ENCODE data around the gene KRT78. TPM values are rescaled to one million over a fixed set of nuclear protein-coding genes. Genes with fewer than 3 reads are reported as not detected.

The KRT78 gene
- polyA plus RNA-seq, 3 donors: not detected

DNA sequence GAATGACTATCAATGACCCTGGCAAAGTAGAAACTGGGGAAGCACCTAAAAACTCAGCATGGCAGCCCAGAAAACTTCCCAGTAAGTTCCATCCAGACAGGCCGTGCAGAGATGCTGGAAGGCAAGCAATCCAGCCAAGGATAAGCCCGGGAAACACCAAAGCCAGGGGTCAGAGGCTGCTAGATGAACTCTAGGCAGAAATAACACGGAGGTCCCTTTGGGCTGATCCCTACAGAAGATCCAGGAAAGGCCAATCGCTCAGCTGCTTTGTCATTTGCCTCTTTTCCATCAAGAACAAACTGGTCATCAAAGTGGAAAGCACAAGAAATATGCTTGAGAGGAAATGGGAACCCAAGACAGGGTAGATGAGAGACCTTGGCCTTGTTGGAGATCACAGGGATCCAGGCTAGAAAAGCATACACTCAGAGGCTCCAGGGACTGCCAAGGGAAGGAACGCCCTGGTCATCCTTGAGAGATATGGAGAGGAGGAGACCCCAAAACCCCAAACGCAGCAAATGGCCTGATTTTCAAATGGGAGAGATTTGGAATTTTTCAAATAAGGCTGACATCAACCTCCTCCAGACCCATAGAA lies 21.2 kb downstream of the KRT78 start:
- 100% methylated on average over 2 of the region's 6 CpGs for WGBS (ENCODE audit: insufficient coverage)
- Histone ChIP-seq H3K9me3 (replicated peaks in 1 of 2; ENCODE audit: control insufficient read depth in 1 of 2, insufficient read depth in 1 of 2, low read length in 2 of 2) (no peaks in the 10 kb centered on the region), H4K20me1 (ENCODE audit: insufficient read depth, low read length) (no peaks in the 10 kb centered on the region), H3K27ac (ENCODE audit: low read depth in 1 of 2, low read length in 2 of 2) (no peak overlapping the region), H3K27me3 (ENCODE audit: control insufficient read depth in 2 of 2, insufficient read depth in 2 of 2, low read length in 2 of 2) (no peaks in the 10 kb centered on the region), H3K79me2 (ENCODE audit: insufficient read depth, low read length) (no peaks in the 10 kb centered on the region), H3K36me3 (replicated peaks in 1 of 2; ENCODE audit: control insufficient read depth in 1 of 2, insufficient read depth in 2 of 2, low read length in 2 of 2) (no peaks in the 10 kb centered on the region), H3K4me2 (replicated peaks; ENCODE audit: extremely low read depth, low read length, poor library complexity, severe bottlenecking) (no peak overlapping the region), H2AFZ (ENCODE audit: insufficient read depth, low read depth, low read length, poor library complexity, severe bottlenecking) (no peak overlapping the region), H3K4me3 (replicated peaks in 1 of 3; ENCODE audit: low read depth in 2 of 3, low read length in 3 of 3) (no peak overlapping the region), H3K9ac (ENCODE audit: insufficient read depth, low read length, poor library complexity, severe bottlenecking) (no peak overlapping the region), H3K4me1 (ENCODE audit: control insufficient read depth in 1 of 2, insufficient read depth in 2 of 2, low read length in 2 of 2) (peaks cover 0 to 6% of the 10 kb centered on the region in 2 donors)
- H3K4me1 Mint-ChIP-seq: peaks cover 10% of the 10 kb centered on the region
- peaks cover 0 to 7% (median 1%) of the 10 kb centered on the region in 3 donors for H3K27me3 Mint-ChIP-seq (ENCODE audit: low read depth in 3 of 3)
- intact Hi-C loops (cut with micrococcal nuclease): no loop called here
- H3K27ac Mint-ChIP-seq: no peak overlapping the region
- H3K4me3 Mint-ChIP-seq: no peak overlapping the region
- H3K36me3 Mint-ChIP-seq: no peaks in the 10 kb centered on the region
- H3K9me3 Mint-ChIP-seq: no peaks in the 10 kb centered on the region
- TF ChIP-seq, protein P1, sequence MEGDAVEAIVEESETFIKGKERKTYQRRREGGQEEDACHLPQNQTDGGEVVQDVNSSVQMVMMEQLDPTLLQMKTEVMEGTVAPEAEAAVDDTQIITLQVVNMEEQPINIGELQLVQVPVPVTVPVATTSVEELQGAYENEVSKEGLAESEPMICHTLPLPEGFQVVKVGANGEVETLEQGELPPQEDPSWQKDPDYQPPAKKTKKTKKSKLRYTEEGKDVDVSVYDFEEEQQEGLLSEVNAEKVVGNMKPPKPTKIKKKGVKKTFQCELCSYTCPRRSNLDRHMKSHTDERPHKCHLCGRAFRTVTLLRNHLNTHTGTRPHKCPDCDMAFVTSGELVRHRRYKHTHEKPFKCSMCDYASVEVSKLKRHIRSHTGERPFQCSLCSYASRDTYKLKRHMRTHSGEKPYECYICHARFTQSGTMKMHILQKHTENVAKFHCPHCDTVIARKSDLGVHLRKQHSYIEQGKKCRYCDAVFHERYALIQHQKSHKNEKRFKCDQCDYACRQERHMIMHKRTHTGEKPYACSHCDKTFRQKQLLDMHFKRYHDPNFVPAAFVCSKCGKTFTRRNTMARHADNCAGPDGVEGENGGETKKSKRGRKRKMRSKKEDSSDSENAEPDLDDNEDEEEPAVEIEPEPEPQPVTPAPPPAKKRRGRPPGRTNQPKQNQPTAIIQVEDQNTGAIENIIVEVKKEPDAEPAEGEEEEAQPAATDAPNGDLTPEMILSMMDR (IDR thresholded peaks at IDR 0.05): no peak
- no peak for DNase-seq

DNA sequence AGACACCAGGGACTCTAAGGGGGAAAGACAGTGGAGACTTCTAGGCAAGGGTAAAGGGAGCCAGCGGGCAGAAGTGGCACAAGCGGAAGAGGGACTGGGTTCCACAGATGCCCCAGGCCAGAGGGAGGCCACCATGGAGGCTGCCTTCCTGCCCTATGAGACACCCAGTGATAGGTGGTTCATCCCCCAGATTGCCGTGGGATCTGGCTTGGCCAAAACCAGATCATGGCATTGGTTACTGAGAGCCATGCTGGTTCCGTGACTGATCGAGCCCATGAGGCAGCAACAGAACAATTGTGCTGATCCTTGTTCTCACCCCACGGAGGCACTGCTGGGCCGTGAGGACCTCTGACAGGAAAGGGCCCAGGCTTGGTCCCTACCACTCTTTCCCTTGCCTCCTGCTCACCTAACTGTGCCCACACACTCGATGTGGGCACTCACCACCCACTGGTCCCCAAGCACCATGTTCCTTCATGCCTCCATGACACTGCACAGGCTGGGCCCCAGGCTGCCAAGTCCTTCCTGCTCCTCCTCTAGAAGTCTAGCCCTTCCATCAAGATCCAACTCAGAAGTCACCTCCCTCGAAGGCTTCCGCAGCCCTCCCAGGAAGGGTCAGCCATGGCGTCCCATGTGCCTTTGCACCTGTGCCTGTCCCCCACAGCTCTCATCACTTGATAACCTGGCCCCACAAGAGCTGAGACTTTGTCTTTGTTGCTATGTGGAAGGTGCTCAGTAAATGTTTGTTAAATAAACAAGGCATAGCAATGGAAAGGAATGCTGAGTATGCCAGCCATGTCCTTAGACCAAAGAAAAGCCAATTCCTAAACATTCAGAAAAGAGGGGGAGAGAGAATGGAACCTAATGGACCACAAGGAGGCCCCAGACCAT lies 21.9 kb downstream of the KRT78 start:
- H3K36me3 Mint-ChIP-seq: no peaks in the 10 kb centered on the region
- H3K9me3 Mint-ChIP-seq: no peaks in the 10 kb centered on the region

More for the DNA sequence above, 21.9 kb downstream of the KRT78 start:
- H3K9me3 ChIP-seq (replicated peaks in 1 of 2; ENCODE audit: control insufficient read depth in 1 of 2, insufficient read depth in 1 of 2, low read length in 2 of 2): no peaks in the 10 kb centered on the region
- H3K36me3 ChIP-seq (replicated peaks in 1 of 2; ENCODE audit: control insufficient read depth in 1 of 2, insufficient read depth in 2 of 2, low read length in 2 of 2): no peaks in the 10 kb centered on the region
- H2AFZ ChIP-seq (ENCODE audit: insufficient read depth, low read depth, low read length, poor library complexity, severe bottlenecking): no peak overlapping the region
- TF ChIP-seq, protein P1 (IDR thresholded peaks at IDR 0.05): no peak
- peaks cover 0 to 6% of the 10 kb centered on the region in 2 donors for H3K4me1 ChIP-seq (ENCODE audit: control insufficient read depth in 1 of 2, insufficient read depth in 2 of 2, low read length in 2 of 2)
- Mint-ChIP-seq H3K4me3 (no peak overlapping the region), H3K27ac (no peak overlapping the region), H3K27me3 (ENCODE audit: low read depth in 3 of 3) (peaks cover 0 to 5% (median 1%) of the 10 kb centered on the region in 3 donors), H3K4me1 (peaks cover 10% of the 10 kb centered on the region)
- H3K79me2 ChIP-seq (ENCODE audit: insufficient read depth, low read length): no peaks in the 10 kb centered on the region
- H3K4me3 ChIP-seq (replicated peaks in 1 of 3; ENCODE audit: low read depth in 2 of 3, low read length in 3 of 3): no peak overlapping the region
- intact Hi-C loops (cut with micrococcal nuclease): no loop called here
- H3K27me3 ChIP-seq (ENCODE audit: control insufficient read depth in 2 of 2, insufficient read depth in 2 of 2, low read length in 2 of 2): no peaks in the 10 kb centered on the region
- no peak overlapping the region for H3K4me2 ChIP-seq (replicated peaks; ENCODE audit: extremely low read depth, low read length, poor library complexity, severe bottlenecking)
- no peak overlapping the region for H3K27ac ChIP-seq (ENCODE audit: low read depth in 1 of 2, low read length in 2 of 2)
- no peaks in the 10 kb centered on the region for H4K20me1 ChIP-seq (ENCODE audit: insufficient read depth, low read length)
- no peak for DNase-seq
- no peak overlapping the region for H3K9ac ChIP-seq (ENCODE audit: insufficient read depth, low read length, poor library complexity, severe bottlenecking)
- WGBS (ENCODE audit: insufficient coverage): 99% methylated on average over 10 of the region's 11 CpGs

Measured in CD14-positive monocyte (primary cell).